HEK293T (cell line): ENCODE data around the gene LHPP.

Experiments used
- ARNT ChIP-seq: fragments of 450-650 bp; IDR thresholded peaks from 2 replicates; pipeline ENCODE4 v1.6.1; 2017; ENCODE audit warnings: mild to moderate bottlenecking
- BHLHE40 ChIP-seq: fragments of 450-650 bp; IDR thresholded peaks from 2 replicates; pipeline ENCODE4 v1.6.1; 2016; ENCODE audit warnings: mild to moderate bottlenecking, moderate library complexity, borderline replicate concordance
- CTBP1 ChIP-seq: fragments of 450-650 bp; IDR thresholded peaks from 2 replicates; pipeline ENCODE4 v1.6.1; 2016; ENCODE audit warnings: borderline replicate concordance
- ELF4 ChIP-seq: fragments of 450-650 bp; IDR thresholded peaks from 2 replicates; pipeline ENCODE4 v1.6.1; 2017; ENCODE audit warnings: antibody characterized with exemption
- FOXA1 ChIP-seq: fragments of 450-650 bp; IDR thresholded peaks from 2 replicates; pipeline ENCODE4 v1.6.1; 2016; ENCODE audit warnings: mild to moderate bottlenecking
- FOXK2 ChIP-seq: fragments of 450-650 bp; IDR thresholded peaks from 2 replicates; pipeline ENCODE4 v1.6.1; 2016; ENCODE audit warnings: mild to moderate bottlenecking
- FOXM1 ChIP-seq: fragments of 450-650 bp; IDR thresholded peaks from 2 replicates; pipeline ENCODE4 v1.6.1; 2017; ENCODE audit warnings: mild to moderate bottlenecking, borderline replicate concordance
- HDGF ChIP-seq: fragments of 450-650 bp; IDR thresholded peaks from 2 replicates; pipeline ENCODE4 v1.6.1; 2017; ENCODE audit warnings: antibody characterized with exemption, borderline replicate concordance
- NFRKB ChIP-seq: fragments of 450-650 bp; IDR thresholded peaks from 2 replicates; pipeline ENCODE4 v1.6.1; 2016; ENCODE audit warnings: mild to moderate bottlenecking, moderate library complexity
- SP1 ChIP-seq: fragments of 450-650 bp; IDR thresholded peaks from 2 replicates; pipeline ENCODE4 v1.6.1; 2017
- TARDBP ChIP-seq: fragments of 450-650 bp; IDR thresholded peaks from 2 replicates; pipeline ENCODE4 v1.6.1; 2016
- ZNF384 ChIP-seq: fragments of 450-650 bp; IDR thresholded peaks from 2 replicates; pipeline ENCODE4 v1.6.1; 2016

- TF ChIP-seq ZNF384 (no peak), BHLHE40 (no peak), FOXK2 (no peak), CTBP1 (no peak), SP1 (no peak), ELF4 (no peak), ARNT (no peak), NFRKB (no peak), FOXA1 (no peak), HDGF (no peak), TARDBP (no peak), FOXM1 (no peak)
Observed at GRCh38 chr10:124603376-124604213, 142.0 kb downstream of the LHPP start.
